CD4-positive, alpha-beta T cell (primary cell): ENCODE data around the gene VPS33B. TPM values are rescaled to one million over a fixed set of nuclear protein-coding genes. Genes with fewer than 3 reads are reported as not detected.

Source experiments
- ATAC-seq: fragments of 200-7000 bp; cut with Tn5 transposase; one replicate; pipeline ENCODE4 v1.10.0; 2022; ENCODE audit warnings: mild to moderate bottlenecking; ENCODE audit not compliant: poor library complexity
- CTCF ChIA-PET: fragments of 350-600 bp; sonication (Branson Sonifier 250); formaldehyde crosslinking; loops from one replicate; lab custom pipeline; 2021; ENCODE audit warnings: antibody characterized with exemption, inconsistent platforms; lab: Charles Lee
- POLR2A ChIA-PET: fragments of 350-600 bp; sonication (Branson Sonifier 250); formaldehyde crosslinking; loops from one replicate; lab custom pipeline; 2021; ENCODE audit warnings: antibody characterized with exemption, inconsistent platforms; lab: Charles Lee
- DNase-seq, 14 experiments: peaks; one replicate each; pipeline ENCODE4 v3.0.0-alpha.2; 2013 to 2020; ENCODE audit warnings: mixed read lengths in 2 of 14
- H3K27ac ChIP-seq, 2 donors: one replicate each; pipeline versions ENCODE4 v1.5.1 to v1.7.0; 2013; ENCODE audit warnings: low read length in 2 of 2, low read depth in 1 of 2, mild to moderate bottlenecking in 1 of 2
- H3K27me3 ChIP-seq, 2 experiments: 1 replicate in 1 of 2; 2 replicates in 1 of 2; pipeline versions ENCODE4 v1.6.1 to v1.7.0; 2013; ENCODE audit warnings: low read length in 2 of 2, control low read depth in 1 of 2, mild to moderate bottlenecking in 1 of 2, moderate library complexity in 1 of 2; ENCODE audit not compliant: insufficient read depth in 2 of 2, control insufficient read depth in 1 of 2
- H3K36me3 ChIP-seq: one replicate; pipeline ENCODE4 v1.6.1; 2013; ENCODE audit warnings: low read length, control low read depth; ENCODE audit not compliant: insufficient read depth
- H3K4me1 ChIP-seq: one replicate; pipeline ENCODE4 v1.6.1; 2013; ENCODE audit warnings: low read length, control low read depth; ENCODE audit not compliant: insufficient read depth
- H3K4me3 ChIP-seq: one replicate; pipeline ENCODE4 v1.5.1; 2013; ENCODE audit warnings: mild to moderate bottlenecking, low read length, moderate library complexity
- H3K9me3 ChIP-seq, 2 experiments: 1 replicate in 1 of 2; 2 replicates in 1 of 2; pipeline versions ENCODE4 v1.6.1 to v1.7.0; 2013; ENCODE audit warnings: low read length in 2 of 2, mild to moderate bottlenecking in 2 of 2, control low read depth in 1 of 2, moderate library complexity in 1 of 2; ENCODE audit not compliant: control insufficient read depth in 1 of 2, insufficient read depth in 1 of 2
- H3K27ac Mint-ChIP-seq: one replicate; pipeline ENCODE4 v1.8.0; 2020; ENCODE audit warnings: mixed read lengths
- H3K27me3 Mint-ChIP-seq: one replicate; pipeline ENCODE4 v1.8.0; 2021; ENCODE audit warnings: mixed read lengths
- H3K36me3 Mint-ChIP-seq: one replicate; pipeline ENCODE4 v1.8.0; 2021; ENCODE audit warnings: low read depth, mixed read lengths
- H3K4me1 Mint-ChIP-seq: one replicate; pipeline ENCODE4 v1.8.0; 2021; ENCODE audit warnings: low read depth, mixed read lengths
- H3K4me3 Mint-ChIP-seq: one replicate; pipeline ENCODE4 v1.8.0; 2020; ENCODE audit warnings: mild to moderate bottlenecking, mixed read lengths
- H3K9me3 Mint-ChIP-seq: one replicate; pipeline ENCODE4 v1.8.0; 2020; ENCODE audit warnings: mixed read lengths
- intact Hi-C, 2 experiments: fragments of 100-400 bp; cut with DNase I in 1 of 2; cut with micrococcal nuclease in 1 of 2; formaldehyde crosslinking; loops; one replicate each; pipeline versions ENCODE4 v1.15.1 to v1.9.0; 2023 to 2025; cut with DNase I, micrococcal nuclease
- total RNA-seq, 174 experiments: library from RNA in 2 of 174; stranded (reverse) in 2 of 174; gene quantifications; one replicate each; pipeline ENCODE4 v1.2.3 and lab custom pipeline; 2021 to 2026
- TF ChIP-seq, protein P1 (sequence below): fragments of 200-600 bp; IDR thresholded peaks from one replicate; pipeline ENCODE4 v1.8.0; 2022; ENCODE audit warnings: antibody characterized with exemption, mild to moderate bottlenecking

VPS33B gene
- total RNA-seq, 2 experiments from 2014 or later, result 17.2 to 23.8 TPM

DNA sequence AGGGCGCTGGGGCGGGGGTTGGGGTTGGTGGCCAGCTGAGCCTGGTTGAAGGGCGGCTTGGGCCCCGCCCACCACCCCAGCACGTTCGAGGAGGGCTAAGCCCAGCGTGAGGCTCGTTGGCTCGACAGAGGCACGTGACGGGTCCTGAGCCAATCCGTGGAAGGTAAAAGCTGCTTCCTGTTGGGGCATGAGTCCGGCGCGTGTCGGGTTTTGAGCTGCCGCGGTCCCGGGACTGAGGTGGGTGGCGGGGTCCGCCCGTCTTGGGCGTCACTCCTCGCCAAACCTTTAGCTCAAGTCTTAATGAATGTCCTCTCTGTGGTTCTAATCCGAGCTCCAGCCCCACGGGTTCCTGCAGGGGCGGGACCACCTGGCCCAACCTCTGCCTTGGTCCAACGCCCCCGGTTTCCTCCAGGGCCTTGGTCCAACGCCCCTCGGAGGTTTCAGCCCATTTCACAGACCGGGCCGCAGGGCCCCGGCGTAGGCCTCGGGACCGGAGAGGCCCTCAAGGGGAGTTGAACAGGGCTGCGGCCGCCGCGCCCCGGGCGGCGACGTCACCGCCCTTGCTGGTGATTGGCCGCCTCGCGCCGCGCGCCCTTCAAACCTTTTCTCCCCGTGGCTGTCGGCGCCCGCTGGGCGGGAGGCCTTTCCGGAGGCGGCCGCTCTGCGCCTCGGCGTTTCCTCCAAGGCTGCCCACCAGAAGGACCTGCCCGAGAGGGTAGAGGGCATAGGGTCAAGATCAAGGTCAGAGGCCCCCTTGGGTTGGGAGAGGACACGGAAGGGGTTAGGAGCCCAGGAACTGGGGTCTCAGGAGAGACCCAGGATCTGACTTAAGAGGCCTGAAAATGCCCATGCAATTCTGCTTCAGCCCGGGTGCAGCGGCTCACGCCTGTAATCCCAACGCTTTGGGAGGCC, 67.4 kb downstream of the VPS33B start, which contains the start of gene RCCD1:
TSS of gene RCCD1 (plus strand) at position 173 of the 912 bp plus-strand sequence. CDS start 1,851 bp downstream, outside the sequence.
- peak within 1 kb of the TSS; percentile 88 for H3K27ac Mint-ChIP-seq
- ChIA-PET POLR2A (interaction anchor here (0.6 to 7.7 kb wide), 12 partner anchors 11 to 1620 kb away, joined by 3 to 126 read pairs (median 3); partner anchors contain the start of genes BLM, HDDC3, MAN2A2 and NGRN), CTCF (interaction anchor here (1.0 to 5.5 kb wide), 6 partner anchors 18 to 78 kb away, joined by 3 to 41 read pairs (median 6); partner anchors contain the start of genes HDDC3, UNC45A and VPS33B)
- H3K4me3 ChIP-seq, result peak within 1 kb of the TSS; percentile 74
- peak; percentile 71 to 94 (median 80) for DNase-seq
- TF ChIP-seq, protein P1, sequence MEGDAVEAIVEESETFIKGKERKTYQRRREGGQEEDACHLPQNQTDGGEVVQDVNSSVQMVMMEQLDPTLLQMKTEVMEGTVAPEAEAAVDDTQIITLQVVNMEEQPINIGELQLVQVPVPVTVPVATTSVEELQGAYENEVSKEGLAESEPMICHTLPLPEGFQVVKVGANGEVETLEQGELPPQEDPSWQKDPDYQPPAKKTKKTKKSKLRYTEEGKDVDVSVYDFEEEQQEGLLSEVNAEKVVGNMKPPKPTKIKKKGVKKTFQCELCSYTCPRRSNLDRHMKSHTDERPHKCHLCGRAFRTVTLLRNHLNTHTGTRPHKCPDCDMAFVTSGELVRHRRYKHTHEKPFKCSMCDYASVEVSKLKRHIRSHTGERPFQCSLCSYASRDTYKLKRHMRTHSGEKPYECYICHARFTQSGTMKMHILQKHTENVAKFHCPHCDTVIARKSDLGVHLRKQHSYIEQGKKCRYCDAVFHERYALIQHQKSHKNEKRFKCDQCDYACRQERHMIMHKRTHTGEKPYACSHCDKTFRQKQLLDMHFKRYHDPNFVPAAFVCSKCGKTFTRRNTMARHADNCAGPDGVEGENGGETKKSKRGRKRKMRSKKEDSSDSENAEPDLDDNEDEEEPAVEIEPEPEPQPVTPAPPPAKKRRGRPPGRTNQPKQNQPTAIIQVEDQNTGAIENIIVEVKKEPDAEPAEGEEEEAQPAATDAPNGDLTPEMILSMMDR, result no peak
- H3K27me3 ChIP-seq, result no peaks in the 10 kb centered on the region
- peaks cover 38% of the 10 kb centered on the region for H3K36me3 Mint-ChIP-seq
- no peaks in the 10 kb centered on the region for H3K27me3 Mint-ChIP-seq
- peaks cover 35% of the 10 kb centered on the region for H3K36me3 ChIP-seq
- peak; percentile 92 for ATAC-seq
- peaks cover 9% of the 10 kb centered on the region for H3K4me1 Mint-ChIP-seq
- no peaks in the 10 kb centered on the region for H3K9me3 Mint-ChIP-seq
- peak within 1 kb of the TSS; percentile 87 to 92 for H3K27ac ChIP-seq
- intact Hi-C loops, result loop anchor here (1.0 to 5.0 kb wide), 4 partner anchors 20 to 67 kb away; partner anchors contain the start of genes PRC1 (in 2 of the 2), UNC45A (in 1 of the 2) and VPS33B (in 1 of the 2)
- peak within 1 kb of the TSS; percentile 87 for H3K4me3 Mint-ChIP-seq
- peaks cover 26% of the 10 kb centered on the region for H3K4me1 ChIP-seq
- H3K9me3 ChIP-seq, result no peaks in the 10 kb centered on the region

DNA sequence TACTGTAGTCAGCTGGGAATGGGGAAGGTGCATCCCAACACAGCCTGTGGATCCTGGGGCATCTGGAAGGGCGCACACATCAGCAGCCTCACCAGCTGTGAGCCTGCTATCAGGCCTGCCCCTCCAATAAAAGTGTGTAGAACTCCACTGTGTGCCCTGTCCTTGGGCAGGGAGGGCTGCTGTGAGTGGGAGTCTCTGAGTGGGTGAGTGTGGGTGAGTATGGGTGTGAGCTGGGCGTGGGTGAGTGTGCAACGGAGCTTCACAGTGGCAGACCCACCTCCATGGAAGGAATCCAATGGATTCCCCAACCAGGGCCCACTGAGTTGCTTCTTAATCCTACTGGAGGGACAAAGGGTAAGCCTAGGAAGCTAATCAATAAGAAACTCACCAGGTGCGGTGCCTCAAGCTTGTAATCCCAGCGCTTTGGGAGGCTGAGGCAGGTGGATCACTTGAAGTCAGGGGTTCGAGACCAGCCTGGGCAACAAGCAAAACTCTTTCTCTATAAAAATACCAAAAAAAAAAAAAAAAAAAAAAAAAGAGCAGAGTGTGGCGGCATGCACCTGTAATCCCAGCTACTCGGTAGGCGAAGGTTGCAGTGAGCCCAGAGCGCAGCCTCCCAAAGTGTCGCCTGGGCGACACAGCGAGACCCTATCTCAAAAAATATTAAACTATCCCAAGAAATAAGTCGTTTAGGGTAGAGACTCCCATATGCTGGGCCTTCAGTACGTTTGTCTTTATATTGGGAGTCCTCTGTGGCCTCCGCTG, 68.3 kb downstream of the VPS33B start:
- Histone ChIP-seq H3K27me3 (no peaks in the 10 kb centered on the region), H3K36me3 (peaks cover 41% of the 10 kb centered on the region), H3K27ac (peak overlapping the region; percentile 87 to 92), H3K9me3 (no peaks in the 10 kb centered on the region), H3K4me1 (peaks cover 26% of the 10 kb centered on the region), H3K4me3 (peak overlapping the region; percentile 74)
- intact Hi-C loops, result loop anchor here in 1 of 2 experiments (1.0 to 2.0 kb wide), 2 partner anchors 19 to 41 kb away; partner anchors contain the start of genes PRC1 and UNC45A
- peaks cover 37% of the 10 kb centered on the region for H3K36me3 Mint-ChIP-seq
- peak overlapping the region; percentile 87 for H3K4me3 Mint-ChIP-seq
- ATAC-seq (no peak), DNase-seq (peak in 1 of 14 experiments; percentile 23)
- TF ChIP-seq, protein P1, result no peak
- ChIA-PET CTCF (interaction anchor here (0.8 to 5.5 kb wide), 6 partner anchors 15 to 79 kb away, joined by 3 to 41 read pairs (median 6); partner anchors contain the start of genes HDDC3, UNC45A and VPS33B), POLR2A (interaction anchor here (0.6 to 7.7 kb wide), 10 partner anchors 12 to 1619 kb away, joined by 3 to 126 read pairs (median 3); partner anchors contain the start of genes BLM, HDDC3, MAN2A2 and NGRN)
- H3K27me3 Mint-ChIP-seq, result no peaks in the 10 kb centered on the region
- H3K4me1 Mint-ChIP-seq, result peaks cover 9% of the 10 kb centered on the region
- peak overlapping the region; percentile 88 for H3K27ac Mint-ChIP-seq
- H3K9me3 Mint-ChIP-seq, result no peaks in the 10 kb centered on the region
